Measurements from ENCODE around the gene ATP8B4. TPM values are rescaled to one million over a fixed set of nuclear protein-coding genes. Genes with fewer than 3 reads are reported as not detected.

The ATP8B4 gene
- total RNA-seq, 1 experiment from 2014 or later: 0.20 TPM

DNA sequence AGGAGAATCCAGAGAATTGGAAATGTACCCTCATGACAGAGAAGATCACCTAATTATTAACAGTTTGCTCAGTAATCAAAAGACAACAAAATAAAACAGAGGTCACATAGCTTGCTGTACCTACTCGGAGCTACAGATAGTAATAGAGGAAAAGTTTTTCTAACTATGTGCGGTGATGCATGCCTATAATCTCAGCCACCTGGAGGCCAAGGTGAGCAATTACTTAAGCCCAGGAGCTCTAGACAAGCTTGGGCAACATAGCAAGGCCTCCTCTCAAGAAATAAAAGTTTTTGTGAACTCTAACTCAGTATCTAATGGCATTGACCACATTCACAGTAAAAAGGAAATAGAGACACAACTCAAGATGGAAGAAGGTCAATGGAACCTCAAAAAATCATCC is 243.6 kb downstream of the ATP8B4 start:
- intact Hi-C loops (cut with micrococcal nuclease; ENCODE audit: unreplicated experiment): no loop called here
- no TSS peak for BruUV-seq (replicated peaks)
- POLR2A ChIA-PET (ENCODE audit: unreplicated experiment): interaction anchor here (0.6 kb wide), 1 partner anchor 404 kb away, joined by 3 read pairs; no protein-coding TSS in a partner anchor

GRCh38 chr15:49870472-49870871 is 248.6 kb downstream of the ATP8B4 start:
- H2AFZ ChIP-seq: no peak overlapping the region
- CTCF ChIA-PET: no interaction called here
- no peak overlapping the region for H3K4me3 ChIP-seq
- no peaks in the 10 kb centered on the region for H3K36me3 ChIP-seq (ENCODE audit: low read depth)
- DNase-seq: no peak
- no peaks in the 10 kb centered on the region for H3K27me3 ChIP-seq (ENCODE audit: insufficient read depth, low read depth)
- H3K27ac ChIP-seq: no peak overlapping the region
- no peaks in the 10 kb centered on the region for H3K9me2 ChIP-seq (ENCODE audit: insufficient read depth)
- BruUV-seq (replicated peaks): no TSS peak
- H3K79me2 ChIP-seq (ENCODE audit: low read depth): no peaks in the 10 kb centered on the region
- POLR2A ChIA-PET (ENCODE audit: unreplicated experiment): no interaction called here
- H3K9me3 ChIP-seq (ENCODE audit: insufficient read depth, low read depth): no peaks in the 10 kb centered on the region
- H3F3A ChIP-seq (ENCODE audit: insufficient read depth, low read depth): no peaks in the 10 kb centered on the region
- H3K4me1 ChIP-seq (replicated peaks; ENCODE audit: insufficient read depth): peaks cover 11% of the 10 kb centered on the region
- TF ChIP-seq EZH2 (IDR thresholded peaks at IDR 0.05; ENCODE audit: low read depth) (no peak), CTCF (conservative IDR thresholded peaks at IDR 0.05) (no peak)
- no peaks in the 10 kb centered on the region for H4K20me1 ChIP-seq (ENCODE audit: insufficient read depth)
- intact Hi-C loops (cut with micrococcal nuclease; ENCODE audit: unreplicated experiment): no loop called here
- no peak overlapping the region for H3K4me2 ChIP-seq

More for the DNA sequence above, 243.6 kb downstream of the ATP8B4 start:
- TF ChIP-seq EZH2 (IDR thresholded peaks at IDR 0.05; ENCODE audit: low read depth) (no peak), CTCF (conservative IDR thresholded peaks at IDR 0.05) (peak; percentile 31; the same call in 1 of the 2 replicates)
- Histone ChIP-seq H3K36me3 (ENCODE audit: low read depth) (no peaks in the 10 kb centered on the region), H3K27me3 (ENCODE audit: insufficient read depth, low read depth) (no peaks in the 10 kb centered on the region), H3K9me3 (ENCODE audit: insufficient read depth, low read depth) (no peaks in the 10 kb centered on the region), H3K4me3 (no peak overlapping the region), H4K20me1 (ENCODE audit: insufficient read depth) (no peaks in the 10 kb centered on the region), H3K9me2 (ENCODE audit: insufficient read depth) (no peaks in the 10 kb centered on the region), H3K4me2 (no peak overlapping the region), H3K27ac (no peak overlapping the region), H3K4me1 (replicated peaks; ENCODE audit: insufficient read depth) (no peaks in the 10 kb centered on the region), H2AFZ (no peak overlapping the region), H3F3A (ENCODE audit: insufficient read depth, low read depth) (no peaks in the 10 kb centered on the region), H3K79me2 (ENCODE audit: low read depth) (no peaks in the 10 kb centered on the region)
- DNase-seq: no peak
- CTCF ChIA-PET: interaction anchor here (0.6 kb wide), 1 partner anchor 489 kb away, joined by 3 read pairs; no protein-coding TSS in a partner anchor

DNA sequence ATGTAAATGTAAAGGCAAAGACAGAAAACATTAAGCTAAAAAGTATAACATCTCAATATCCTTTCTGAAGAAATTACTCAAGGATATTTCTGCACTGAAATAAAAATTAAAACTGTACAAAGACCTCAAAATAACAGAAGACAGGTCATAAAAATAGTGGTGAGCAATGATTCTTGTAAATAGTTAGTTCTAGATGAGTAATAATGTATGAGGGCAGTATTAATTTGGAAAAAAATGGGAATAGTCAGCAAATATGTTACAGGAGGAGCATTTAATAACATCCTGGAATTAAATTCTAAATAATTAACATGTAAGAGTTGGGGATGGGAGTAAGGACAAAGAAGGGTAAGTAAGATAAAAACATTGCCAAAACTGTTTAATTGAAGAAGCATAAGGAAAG is 250.7 kb downstream of the ATP8B4 start:
- no peak overlapping the region for H3K4me3 ChIP-seq

More for the DNA sequence above, 250.7 kb downstream of the ATP8B4 start:
- BruUV-seq (replicated peaks): no TSS peak
- CTCF ChIA-PET: no interaction called here
- no peaks in the 10 kb centered on the region for H3K27me3 ChIP-seq (ENCODE audit: insufficient read depth, low read depth)
- no peak overlapping the region for H3K27ac ChIP-seq
- no peaks in the 10 kb centered on the region for H3K36me3 ChIP-seq (ENCODE audit: low read depth)
- no peaks in the 10 kb centered on the region for H3K9me2 ChIP-seq (ENCODE audit: insufficient read depth)
- POLR2A ChIA-PET (ENCODE audit: unreplicated experiment): no interaction called here
- H3K4me2 ChIP-seq: no peak overlapping the region
- H3K9me3 ChIP-seq (ENCODE audit: insufficient read depth, low read depth): no peaks in the 10 kb centered on the region
- H2AFZ ChIP-seq: no peak overlapping the region
- DNase-seq: no peak
- H4K20me1 ChIP-seq (ENCODE audit: insufficient read depth): no peaks in the 10 kb centered on the region
- H3F3A ChIP-seq (ENCODE audit: insufficient read depth, low read depth): no peaks in the 10 kb centered on the region
- peaks cover 11% of the 10 kb centered on the region for H3K4me1 ChIP-seq (replicated peaks; ENCODE audit: insufficient read depth)
- H3K79me2 ChIP-seq (ENCODE audit: low read depth): no peaks in the 10 kb centered on the region
- TF ChIP-seq EZH2 (IDR thresholded peaks at IDR 0.05; ENCODE audit: low read depth): no peak
- no peak for TF ChIP-seq CTCF (conservative IDR thresholded peaks at IDR 0.05)
- intact Hi-C loops (cut with micrococcal nuclease; ENCODE audit: unreplicated experiment): no loop called here
